CD1c-positive myeloid dendritic cell (primary cell): ENCODE results near the gene PPP1R7.

Experiments
- DNase-seq: peaks from one replicate; pipeline ENCODE4 v3.0.0-alpha.2; 2016; ENCODE audit errors: extremely low spot score

Gene PPP1R7

GRCh38 chr2:241211276-241211675, 61.0 kb downstream of the PPP1R7 start:
- DNase-seq, result no peak

DNA sequence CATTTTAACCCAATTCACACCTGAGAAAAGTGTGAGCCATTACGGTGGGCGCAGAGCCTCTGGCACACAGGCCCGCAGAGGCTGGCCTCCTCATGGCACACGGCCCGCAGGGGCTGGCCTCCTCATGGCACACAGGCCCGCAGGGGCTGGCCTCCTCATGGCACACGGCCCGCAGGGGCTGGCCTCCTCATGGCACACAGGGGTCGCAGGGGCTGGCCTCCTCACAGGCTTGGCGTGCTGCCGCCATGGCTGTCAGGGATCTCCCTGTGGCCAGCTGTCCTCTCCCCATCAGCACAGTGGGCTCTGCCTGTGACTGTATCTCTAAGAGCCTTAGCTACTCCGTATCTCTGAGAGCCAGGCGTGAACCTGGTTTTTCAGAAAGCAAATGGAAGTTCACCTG, 62.8 kb downstream of the PPP1R7 start:
- DNase-seq, result no peak

GRCh38 chr2:241213567-241213966, 63.3 kb downstream of the PPP1R7 start:
- DNase-seq, result no peak

GRCh38 chr2:241214209-241214608, 63.9 kb downstream of the PPP1R7 start:
- DNase-seq, result no peak

GRCh38 chr2:241214766-241215165, 64.5 kb downstream of the PPP1R7 start:
- DNase-seq, result no peak

GRCh38 chr2:241215421-241215820, 65.2 kb downstream of the PPP1R7 start:
- no peak for DNase-seq

GRCh38 chr2:241216211-241216761, 66.0 kb downstream of the PPP1R7 start:
- no peak for DNase-seq

DNA sequence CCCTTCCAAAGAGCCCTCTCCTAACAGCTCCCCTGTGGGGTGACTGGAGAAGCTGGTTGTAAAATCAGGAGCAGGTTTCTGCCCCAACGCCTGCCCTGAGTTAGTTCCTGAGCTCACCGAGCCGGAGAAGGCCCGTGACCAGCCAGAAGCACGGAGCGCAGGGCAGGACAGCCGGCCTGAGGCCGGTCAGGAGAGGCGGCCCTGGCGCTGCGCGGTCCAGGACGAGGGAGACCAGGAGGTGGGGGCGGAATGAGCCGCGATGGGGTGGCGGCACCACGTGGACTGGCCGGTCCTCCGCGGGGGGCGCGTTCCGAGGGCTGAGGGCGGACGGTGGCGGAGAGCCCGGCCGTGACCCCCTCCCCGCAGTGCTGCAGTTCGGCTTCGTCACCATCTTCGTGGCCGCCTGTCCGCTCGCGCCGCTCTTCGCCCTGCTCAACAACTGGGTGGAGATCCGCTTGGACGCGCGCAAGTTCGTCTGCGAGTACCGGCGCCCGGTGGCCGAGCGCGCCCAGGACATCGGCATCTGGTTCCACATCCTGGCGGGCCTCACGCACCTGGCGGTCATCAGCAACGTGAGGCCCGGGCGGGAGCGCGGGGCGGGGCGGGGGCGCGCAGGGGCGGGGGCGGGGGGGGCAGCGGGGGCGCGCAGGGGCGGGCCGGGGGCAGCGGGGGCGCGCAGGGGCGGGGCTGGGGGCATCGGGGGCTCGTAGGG, 67.2 kb downstream of the PPP1R7 start:
- peak; percentile 67 for DNase-seq

DNA sequence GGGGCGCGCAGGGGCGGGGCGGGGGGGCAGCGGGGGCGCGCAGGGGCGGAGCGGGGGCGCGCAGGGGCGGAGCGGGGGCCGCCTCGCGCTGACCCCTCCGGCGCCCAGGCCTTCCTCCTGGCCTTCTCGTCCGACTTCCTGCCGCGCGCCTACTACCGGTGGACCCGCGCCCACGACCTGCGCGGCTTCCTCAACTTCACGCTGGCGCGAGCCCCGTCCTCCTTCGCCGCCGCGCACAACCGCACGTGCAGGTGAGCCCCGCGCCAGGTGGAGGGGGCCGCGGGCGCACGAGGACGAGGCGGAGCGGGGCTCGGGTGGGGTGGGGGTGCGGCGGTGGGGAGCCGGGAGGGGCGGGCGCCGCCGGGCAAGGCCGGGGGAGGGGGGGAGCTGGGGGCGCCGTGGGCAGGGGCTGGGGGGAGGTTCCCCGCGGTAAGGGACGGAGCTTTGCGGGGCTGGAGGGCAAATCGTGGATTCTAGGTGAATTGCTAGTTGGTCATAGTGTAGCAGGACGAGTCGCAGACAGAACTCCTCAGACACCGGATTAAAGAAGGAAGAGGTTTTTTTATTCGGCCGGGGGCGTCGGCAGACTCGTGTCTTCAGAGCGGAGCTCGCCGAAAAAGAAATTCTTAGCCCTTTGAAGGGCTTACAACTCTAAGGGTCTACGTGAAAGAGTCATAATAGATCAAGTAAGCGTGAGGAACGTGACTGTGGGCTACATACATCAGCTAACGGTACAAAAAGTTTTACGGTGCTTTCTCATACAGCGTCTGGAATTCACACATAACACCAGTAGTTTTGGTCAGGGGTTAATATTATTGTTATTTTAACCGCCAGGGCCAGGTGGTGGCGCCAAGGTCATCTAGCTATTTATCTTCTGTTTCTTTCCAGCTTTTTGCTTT, 68.1 kb downstream of the PPP1R7 start:
- peak; percentile 76 for DNase-seq

DNA sequence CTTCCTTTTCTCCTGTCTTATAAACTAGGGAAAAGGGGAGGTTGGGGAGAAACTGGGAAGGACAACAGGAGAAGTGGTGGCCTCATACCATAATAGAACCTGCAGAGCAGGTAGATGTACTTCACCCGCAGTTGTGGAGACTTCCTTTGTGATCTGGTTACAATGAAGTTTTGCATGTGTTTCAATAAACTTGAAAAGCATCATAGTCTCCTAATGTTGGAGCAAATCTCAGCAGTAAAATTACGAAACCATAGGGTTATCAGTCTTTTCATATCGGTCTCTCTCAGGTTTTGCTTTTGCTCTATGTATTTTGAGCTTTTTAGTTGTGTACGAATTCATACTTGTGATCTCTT, 68.7 kb downstream of the PPP1R7 start:
- no peak for DNase-seq

- DNase-seq, result no peak
These were observed 69.6 kb downstream of the PPP1R7 start for GRCh38 chr2:241219856-241220356.

DNA sequence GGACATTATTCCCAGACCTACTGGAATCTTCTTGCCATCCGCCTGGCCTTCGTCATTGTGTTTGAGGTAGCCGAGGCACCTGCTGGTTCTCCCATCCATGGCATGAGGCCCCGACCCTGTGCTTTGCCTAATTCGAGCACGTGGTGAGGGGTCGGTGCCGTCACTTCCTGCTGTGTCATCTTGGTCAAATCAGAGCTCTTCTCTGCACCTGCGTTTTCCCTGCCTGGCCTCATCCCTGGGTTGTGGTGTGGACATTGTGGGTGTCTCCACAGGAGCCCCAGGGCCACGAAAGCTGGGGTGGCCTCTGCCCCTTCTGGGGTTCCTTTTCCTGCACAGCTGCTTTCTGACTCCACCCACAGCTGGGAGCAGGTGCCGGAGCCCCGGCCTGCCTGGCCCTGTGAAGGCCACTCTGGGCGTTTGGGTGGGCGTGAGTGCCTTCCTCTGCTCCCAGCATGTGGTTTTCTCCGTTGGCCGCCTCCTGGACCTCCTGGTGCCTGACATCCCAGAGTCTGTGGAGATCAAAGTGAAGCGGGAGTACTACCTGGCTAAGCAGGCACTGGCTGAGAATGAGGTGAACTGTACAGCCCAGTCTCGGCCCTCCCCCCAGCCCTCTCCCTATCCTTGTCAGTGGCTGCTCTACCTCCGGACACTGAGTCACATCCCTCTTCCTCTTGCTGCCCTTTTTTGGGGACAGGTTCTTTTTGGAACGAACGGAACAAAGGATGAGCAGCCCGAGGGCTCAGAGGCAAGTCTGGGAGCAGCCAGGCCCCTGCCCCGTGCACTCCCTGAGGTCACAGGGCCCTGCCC, 73.1 kb downstream of the PPP1R7 start:
- DNase-seq, result peak; percentile 20

- no peak for DNase-seq
These were observed 74.0 kb downstream of the PPP1R7 start for GRCh38 chr2:241224018-241224850.

- DNase-seq, result no peak
These were observed 74.7 kb downstream of the PPP1R7 start for GRCh38 chr2:241224851-241225438.

DNA sequence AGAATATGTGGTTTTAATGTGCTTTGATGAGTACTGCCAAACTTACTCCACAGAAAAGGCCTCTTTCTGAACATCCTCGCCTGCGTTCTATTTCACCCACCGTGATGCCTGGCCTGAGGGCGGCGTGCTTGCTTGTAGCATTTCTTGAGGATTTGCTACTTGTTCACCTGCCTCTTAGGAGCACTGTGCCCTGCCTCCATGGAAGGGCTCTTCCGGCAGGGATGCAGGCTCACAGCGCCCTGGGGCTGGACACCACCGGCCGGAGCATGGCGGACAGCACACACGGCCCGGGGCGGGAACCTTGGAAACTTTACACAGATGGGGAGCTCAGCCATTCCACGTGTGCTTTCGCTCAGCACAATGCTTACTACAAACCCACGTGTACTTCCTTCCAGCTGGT, 75.3 kb downstream of the PPP1R7 start:
- no peak for DNase-seq

- DNase-seq, result no peak
These were observed 75.7 kb downstream of the PPP1R7 start for GRCh38 chr2:241225983-241226382.

GRCh38 chr2:241226723-241227572, 76.7 kb downstream of the PPP1R7 start:
- no peak for DNase-seq

GRCh38 chr2:241227594-241227993, 77.3 kb downstream of the PPP1R7 start:
- no peak for DNase-seq

- no peak for DNase-seq
These were observed 78.0 kb downstream of the PPP1R7 start for GRCh38 chr2:241228081-241228859.
